ENCODE results near the gene POLR2L. TPM values are rescaled to one million over a fixed set of nuclear protein-coding genes. Genes with fewer than 3 reads are reported as not detected.

The POLR2L gene
- total RNA-seq, 1 experiment from 2014 or later, result 211 TPM

DNA sequence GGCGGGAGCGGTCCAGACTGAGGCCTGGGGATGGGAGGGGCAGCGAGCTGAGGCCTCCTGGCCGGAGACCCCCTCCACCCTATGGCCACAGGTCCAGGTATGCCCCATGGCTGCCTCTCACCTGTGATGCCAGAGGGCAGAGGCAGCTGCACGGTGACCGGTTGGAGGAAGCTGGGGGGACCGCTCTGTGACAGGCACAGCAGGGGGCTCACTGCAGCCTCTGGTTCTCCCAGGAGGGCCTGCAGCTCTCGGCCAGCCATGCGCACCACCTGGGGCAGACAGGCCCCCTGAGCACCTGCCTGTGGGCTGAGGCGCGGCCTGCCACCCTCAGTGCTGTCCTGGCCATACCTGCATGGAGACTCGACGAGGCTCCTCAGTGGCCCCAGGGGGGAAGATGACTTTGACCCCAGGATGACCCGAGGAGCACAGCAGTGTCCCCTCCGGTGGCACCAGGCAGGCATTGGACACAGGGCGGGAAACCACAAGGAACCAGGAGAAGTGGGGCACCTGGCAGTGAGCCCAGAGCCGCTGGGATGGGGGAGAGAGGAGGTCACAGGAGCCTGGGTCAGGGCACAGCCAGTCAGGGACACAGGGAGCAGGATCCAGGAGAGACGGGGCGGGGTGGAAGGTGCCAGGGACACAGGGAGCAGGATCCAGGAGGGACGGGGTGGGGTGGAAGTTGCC lies 41.1 kb downstream of the POLR2L start:
- no peaks in the 10 kb centered on the region for H3K27me3 ChIP-seq (ENCODE audit: insufficient read depth, low read length)
- H3K4me1 ChIP-seq (ENCODE audit: control insufficient read depth in 1 of 2, insufficient read depth in 2 of 2, low read length in 2 of 2), result peaks cover 29 to 40% of the 10 kb centered on the region in 2 experiments
- H3K9ac ChIP-seq (ENCODE audit: low read length), result no peak overlapping the region
- H3K36me3 ChIP-seq (ENCODE audit: control insufficient read depth in 1 of 2, insufficient read depth in 2 of 2, low read length in 2 of 2), result peaks cover 0 to 9% of the 10 kb centered on the region in 2 experiments; a peak in 1 of 4 replicates
- ATAC-seq, result no peak
- TF ChIP-seq ELF1 (IDR thresholded peaks at IDR 0.05; ENCODE audit: borderline replicate concordance, low read depth) (no peak), POLR2AphosphoS5 (IDR thresholded peaks at IDR 0.05; ENCODE audit: low read depth, low read length) (no peak), TCF7L2 (IDR thresholded peaks at IDR 0.05; ENCODE audit: borderline replicate concordance, extremely low read depth, insufficient read depth, insufficient read length) (no peak), EZH2 (IDR thresholded peaks at IDR 0.05) (no peak), EGR1 (IDR thresholded peaks at IDR 0.05; ENCODE audit: low read depth) (no peak), FOSL1 (IDR thresholded peaks at IDR 0.05; ENCODE audit: low read depth) (no peak), SP1 (IDR thresholded peaks at IDR 0.05; ENCODE audit: low read depth) (no peak), JUND (IDR thresholded peaks at IDR 0.05) (no peak), POLR2A (IDR thresholded peaks at IDR 0.05; ENCODE audit: borderline replicate concordance, extremely low read depth, insufficient read depth, insufficient read length) (no peak), YY1 (IDR thresholded peaks at IDR 0.05; ENCODE audit: extremely low read depth, insufficient replicate concordance, low read depth, low read length) (no peak), SIN3A (IDR thresholded peaks at IDR 0.05; ENCODE audit: low read depth) (no peak), RAD21 (IDR thresholded peaks at IDR 0.05; ENCODE audit: low read depth) (no peak), CBX3 (IDR thresholded peaks at IDR 0.05; ENCODE audit: low read depth) (no peak), SRF (IDR thresholded peaks at IDR 0.05; ENCODE audit: low read depth) (no peak), EZH2phosphoT487 (IDR thresholded peaks at IDR 0.05; ENCODE audit: borderline replicate concordance) (no peak), ZNF274 (IDR thresholded peaks at IDR 0.05; ENCODE audit: low read depth, low read length) (no peak)
- TF ChIP-seq, protein P1, sequence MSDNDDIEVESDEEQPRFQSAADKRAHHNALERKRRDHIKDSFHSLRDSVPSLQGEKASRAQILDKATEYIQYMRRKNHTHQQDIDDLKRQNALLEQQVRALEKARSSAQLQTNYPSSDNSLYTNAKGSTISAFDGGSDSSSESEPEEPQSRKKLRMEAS (IDR thresholded peaks at IDR 0.05), result no peak
- TF ChIP-seq, protein P2, sequence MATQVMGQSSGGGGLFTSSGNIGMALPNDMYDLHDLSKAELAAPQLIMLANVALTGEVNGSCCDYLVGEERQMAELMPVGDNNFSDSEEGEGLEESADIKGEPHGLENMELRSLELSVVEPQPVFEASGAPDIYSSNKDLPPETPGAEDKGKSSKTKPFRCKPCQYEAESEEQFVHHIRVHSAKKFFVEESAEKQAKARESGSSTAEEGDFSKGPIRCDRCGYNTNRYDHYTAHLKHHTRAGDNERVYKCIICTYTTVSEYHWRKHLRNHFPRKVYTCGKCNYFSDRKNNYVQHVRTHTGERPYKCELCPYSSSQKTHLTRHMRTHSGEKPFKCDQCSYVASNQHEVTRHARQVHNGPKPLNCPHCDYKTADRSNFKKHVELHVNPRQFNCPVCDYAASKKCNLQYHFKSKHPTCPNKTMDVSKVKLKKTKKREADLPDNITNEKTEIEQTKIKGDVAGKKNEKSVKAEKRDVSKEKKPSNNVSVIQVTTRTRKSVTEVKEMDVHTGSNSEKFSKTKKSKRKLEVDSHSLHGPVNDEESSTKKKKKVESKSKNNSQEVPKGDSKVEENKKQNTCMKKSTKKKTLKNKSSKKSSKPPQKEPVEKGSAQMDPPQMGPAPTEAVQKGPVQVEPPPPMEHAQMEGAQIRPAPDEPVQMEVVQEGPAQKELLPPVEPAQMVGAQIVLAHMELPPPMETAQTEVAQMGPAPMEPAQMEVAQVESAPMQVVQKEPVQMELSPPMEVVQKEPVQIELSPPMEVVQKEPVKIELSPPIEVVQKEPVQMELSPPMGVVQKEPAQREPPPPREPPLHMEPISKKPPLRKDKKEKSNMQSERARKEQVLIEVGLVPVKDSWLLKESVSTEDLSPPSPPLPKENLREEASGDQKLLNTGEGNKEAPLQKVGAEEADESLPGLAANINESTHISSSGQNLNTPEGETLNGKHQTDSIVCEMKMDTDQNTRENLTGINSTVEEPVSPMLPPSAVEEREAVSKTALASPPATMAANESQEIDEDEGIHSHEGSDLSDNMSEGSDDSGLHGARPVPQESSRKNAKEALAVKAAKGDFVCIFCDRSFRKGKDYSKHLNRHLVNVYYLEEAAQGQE (IDR thresholded peaks at IDR 0.05; ENCODE audit: low read depth), result no peak
- TF ChIP-seq, protein P3, sequence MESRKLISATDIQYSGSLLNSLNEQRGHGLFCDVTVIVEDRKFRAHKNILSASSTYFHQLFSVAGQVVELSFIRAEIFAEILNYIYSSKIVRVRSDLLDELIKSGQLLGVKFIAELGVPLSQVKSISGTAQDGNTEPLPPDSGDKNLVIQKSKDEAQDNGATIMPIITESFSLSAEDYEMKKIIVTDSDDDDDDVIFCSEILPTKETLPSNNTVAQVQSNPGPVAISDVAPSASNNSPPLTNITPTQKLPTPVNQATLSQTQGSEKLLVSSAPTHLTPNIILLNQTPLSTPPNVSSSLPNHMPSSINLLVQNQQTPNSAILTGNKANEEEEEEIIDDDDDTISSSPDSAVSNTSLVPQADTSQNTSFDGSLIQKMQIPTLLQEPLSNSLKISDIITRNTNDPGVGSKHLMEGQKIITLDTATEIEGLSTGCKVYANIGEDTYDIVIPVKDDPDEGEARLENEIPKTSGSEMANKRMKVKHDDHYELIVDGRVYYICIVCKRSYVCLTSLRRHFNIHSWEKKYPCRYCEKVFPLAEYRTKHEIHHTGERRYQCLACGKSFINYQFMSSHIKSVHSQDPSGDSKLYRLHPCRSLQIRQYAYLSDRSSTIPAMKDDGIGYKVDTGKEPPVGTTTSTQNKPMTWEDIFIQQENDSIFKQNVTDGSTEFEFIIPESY (IDR thresholded peaks at IDR 0.05; ENCODE audit: extremely low read depth, insufficient replicate concordance, low read length), result no peak
- no peaks in the 10 kb centered on the region for H3K9me2 ChIP-seq (ENCODE audit: insufficient read depth)
- no peak for DNase-seq (ENCODE audit: low read depth, low spot score)
- H3K9me3 ChIP-seq (ENCODE audit: control insufficient read depth in 1 of 2, insufficient read depth in 1 of 2, low read depth in 1 of 2, low read length in 2 of 2), result no peaks in the 10 kb centered on the region
- BruUV-seq (replicated peaks), result no TSS peak
- no peak overlapping the region for H2AFZ ChIP-seq (ENCODE audit: low read depth, low read length, poor library complexity, severe bottlenecking)
- ChIA-PET POLR2A (no interaction called here), CTCF (interaction anchor here (0.8 kb wide), 1 partner anchor 8 kb away, joined by 3 read pairs; the partner anchor contains the start of gene RPLP2), RAD21 (ENCODE audit: low non-redundant PET in 1 of 2, low total read pairs in 2 of 2, uncharacterized antibody in 2 of 2, unreplicated experiment in 2 of 2) (no interaction called here)
- H4K20me1 ChIP-seq (ENCODE audit: insufficient read depth), result no peaks in the 10 kb centered on the region
- peaks cover 26% of the 10 kb centered on the region for H3K79me2 ChIP-seq (ENCODE audit: insufficient read depth, low read length)
- H3K4me2 ChIP-seq (ENCODE audit: low read length), result no peak overlapping the region
- no peak overlapping the region; the same call in 1 of the 2 replicates for H3K27ac ChIP-seq (ENCODE audit: low read depth, low read length)
- intact Hi-C loops (cut with micrococcal nuclease), result no loop called here
- H3K4me3 ChIP-seq (replicated peaks in 1 of 2; ENCODE audit: low read depth in 1 of 2, low read length in 2 of 2), result no peak overlapping the region
